AG09319 (cell line): ENCODE data around the gene CHD5.

ENCODE experiments used
- DNase-seq: peaks from one replicate; pipeline ENCODE4 v3.0.0-alpha.2; 2010; ENCODE audit warnings: low read depth; ENCODE audit errors: extremely low read depth
- CTCF ChIP-seq: IDR thresholded peaks from 2 replicates; pipeline ENCODE4 v1.5.1; 2011; ENCODE audit warnings: low read depth, mild to moderate bottlenecking, inconsistent platforms, low read length, moderate library complexity

CHD5 gene

GRCh38 chr1:6073480-6074053, 106.6 kb downstream of the CHD5 start:
- DNase-seq = no peak
- no peak for TF ChIP-seq CTCF

- no peak for TF ChIP-seq CTCF
Observed at GRCh38 chr1:6072774-6073479, 107.2 kb downstream of the CHD5 start.

GRCh38 chr1:6071219-6071618, 108.9 kb downstream of the CHD5 start:
- DNase-seq = no peak
- no peak for TF ChIP-seq CTCF

More at GRCh38 chr1:6072774-6073479, 107.2 kb downstream of the CHD5 start:
- DNase-seq = no peak

- DNase-seq = no peak
- no peak for TF ChIP-seq CTCF
Observed at GRCh38 chr1:6070450-6070974, 109.6 kb downstream of the CHD5 start.

- no peak for TF ChIP-seq CTCF
- DNase-seq = no peak
Observed at GRCh38 chr1:6069573-6069972, 110.5 kb downstream of the CHD5 start.

- no peak for TF ChIP-seq CTCF
- DNase-seq = no peak
Observed at GRCh38 chr1:6068932-6069331, 111.2 kb downstream of the CHD5 start.

GRCh38 chr1:6068073-6068472, 112.0 kb downstream of the CHD5 start:
- TF ChIP-seq CTCF = no peak
- no peak for DNase-seq
